Heart right ventricle (tissue), 16 donors: ENCODE results near the gene NUP133. TPM values are rescaled to one million over a fixed set of nuclear protein-coding genes. Genes with fewer than 3 reads are reported as not detected.
A peak's percentile ranks its signal among the peaks of the same experiment; 100 is the strongest.

Experiments
- ATAC-seq, 8 donors: fragments of 200-7000 bp; cut with Tn5 transposase; one replicate each; pipeline ENCODE4 v1.9.1; 2020; ENCODE audit warnings: mild to moderate bottlenecking in 8 of 8, moderate library complexity in 8 of 8, moderate number of reproducible peaks in 1 of 8
- DNase-seq, 2 donors: peaks; one replicate each; pipeline ENCODE4 v3.0.0-alpha.2; 2020
- H3K27ac ChIP-seq, 10 donors: fragments of 200-600 bp; sonication (generic) in 2 of 10; one replicate each; pipeline versions ENCODE4 v1.5.0 to v1.8.0; 2020 to 2022; ENCODE audit warnings: mild to moderate bottlenecking in 3 of 10
- H3K27me3 ChIP-seq, 7 donors: fragments of 200-600 bp; one replicate each; pipeline ENCODE4 v1.8.0; 2021 to 2022; ENCODE audit warnings: mild to moderate bottlenecking in 2 of 7
- H3K36me3 ChIP-seq, 9 donors: fragments of 200-600 bp; sonication (generic) in 1 of 9; one replicate each; pipeline versions ENCODE4 v1.5.0 to v1.8.0; 2020 to 2022; ENCODE audit warnings: mild to moderate bottlenecking in 2 of 9
- H3K4me1 ChIP-seq, 9 donors: fragments of 200-600 bp; sonication (generic) in 1 of 9; one replicate each; pipeline versions ENCODE4 v1.5.0 to v1.8.0; 2020 to 2022; ENCODE audit warnings: mild to moderate bottlenecking in 4 of 9
- H3K4me3 ChIP-seq, 10 donors: fragments of 200-600 bp; sonication (generic) in 2 of 10; one replicate each; pipeline versions ENCODE4 v1.5.0 to v1.8.0; 2020 to 2022; ENCODE audit warnings: mild to moderate bottlenecking in 7 of 10, moderate library complexity in 2 of 10
- H3K9me3 ChIP-seq, 11 donors: fragments of 200-600 bp in 10 of 11; sonication (generic) in 2 of 11; one replicate each; pipeline versions ENCODE4 v1.5.0 to v1.8.0; 2013 to 2022; ENCODE audit warnings: mild to moderate bottlenecking in 2 of 11, control low read depth in 1 of 11, moderate library complexity in 1 of 11
- WGBS, 2 donors: extraction: QIAGEN DNeasy Blood & Tissue Kit; methylation state at CpG; one replicate each; pipeline ENCODE4 v1.1.7; 2013; ENCODE audit warnings: inconsistent platforms in 1 of 2; 5-methylcytosine and 5-hydroxymethylcytosine counted together
- intact Hi-C, 10 donors: fragments of 100-400 bp; cut with DNase I; formaldehyde crosslinking; loops; one replicate each; pipeline versions ENCODE4 v1.11.1 to v1.14.2; 2022
- polyA plus RNA-seq, 2 donors: library from polyadenylated mRNA; stranded (reverse); fragments of 200-250 nt; gene quantifications; one replicate each; pipeline ENCODE4 v1.2.3, GENCODE V29; 2013
- total RNA-seq, 10 donors: library from RNA; stranded (reverse); fragmentation: NEBNext Ultra II Directional in 3 of 10; extraction: Animal tissue kit (Norgen Biotek cat#: 25700) in 3 of 10; gene quantifications; one replicate each; pipeline versions ENCODE4 v1.2.1 to v1.2.4, GENCODE V29; 2021 to 2023
- TF ChIP-seq, protein P1 (sequence below), 9 donors: fragments of 200-600 bp; sonication (generic) in 2 of 9; IDR thresholded peaks; one replicate each; pipeline versions ENCODE4 v1.5.0 to v1.8.0; 2021 to 2022; ENCODE audit warnings: antibody characterized with exemption in 9 of 9, mild to moderate bottlenecking in 5 of 9, moderate library complexity in 1 of 9
- donor health status: Arrhythmogenic right ventricular cardiomyopathy.
- donor health status: ischemic (EF 13 %, LVEDD 7.1; RV severe dilation, severe dysfunction).
- donor health status: healthy with polysubstance abuse.
- donor health status: DM: no; HTN: yes; CAD: no.
- donor health status: DM: no; HTN: no; CAD: no.
- donor health status: ischemic (EF 25% LVEDD 6.9; RV normal size, moderate dysfunction).
- donor health status: ischemic (EF 25% LVEDD 5.7; RV mildly dilated, moderate dysfunction).
- donor health status: healthy.
- donor health status: DM: yes; HTN: yes; CAD: no.
- donor health status: Ischemic cardiomyopathy.
- donor health status: ischemic (EF 35%, LVEDD 5.7; RV mildly dilated, moderate dysfunction).
- donor health status: nonischemic (EF 11% LVEDD 7.7; RV severe dilation, severe dysfunction).
- donor health status: DM: yes; HTN: yes; CAD: no.
- donor health status: PGD.
- donor health status: ischemic (EF 29% LVEDD 5.4; RV normal size, mild dysfunction).
- donor health status: nonischemic (EF 23%, LVEDD 6.1; RV moderate dilation, normal function).

NUP133 gene
- total and polyA plus RNA-seq, 12 donors, result 9.3 to 36.3 (median 31.3) TPM

DNA sequence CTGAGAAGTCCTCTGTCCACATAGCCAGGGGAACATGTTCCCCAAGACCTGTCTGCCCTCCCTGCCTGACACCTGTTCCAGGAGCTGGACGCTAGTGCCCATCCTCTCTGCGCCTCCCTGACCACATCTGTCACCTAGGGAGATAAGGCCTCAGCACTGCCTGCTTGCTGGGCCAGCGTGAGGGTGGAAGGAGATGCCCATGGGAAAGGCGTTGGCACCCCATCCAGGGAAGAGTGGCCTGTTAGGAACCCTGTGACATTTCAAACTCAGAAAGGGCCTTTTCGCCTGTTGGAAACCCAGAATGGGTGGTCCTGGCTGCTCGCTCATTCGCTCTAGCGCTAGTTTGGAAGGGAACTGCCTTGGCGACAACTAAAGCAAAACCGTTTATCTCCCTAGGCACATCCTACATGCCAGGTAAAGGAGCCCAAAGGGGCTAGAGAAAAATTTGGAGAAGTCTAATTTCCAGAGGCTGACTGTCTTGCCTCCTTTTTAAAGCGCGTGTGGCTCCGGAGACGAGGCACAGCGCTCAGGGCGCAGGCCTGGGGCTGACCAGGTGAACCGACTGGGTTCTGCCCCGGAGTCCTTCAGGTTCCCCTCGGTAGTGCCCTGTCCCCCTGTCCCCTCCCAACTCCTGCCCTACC, 74.7 kb downstream of the NUP133 start:
- WGBS, 2 donors, result 9 to 11% methylated on average over 19 of the region's 19 CpGs
- H3K36me3 ChIP-seq, result peaks cover 0 to 21% (median 0%) of the 10 kb centered on the region in 9 donors
- ATAC-seq (peak in 4 of 8 donors; percentile 0 to 12 (median 4)), DNase-seq (no peak)
- peaks cover 15 to 75% (median 64%) of the 10 kb centered on the region in 7 donors for H3K27me3 ChIP-seq
- TF ChIP-seq, protein P1, sequence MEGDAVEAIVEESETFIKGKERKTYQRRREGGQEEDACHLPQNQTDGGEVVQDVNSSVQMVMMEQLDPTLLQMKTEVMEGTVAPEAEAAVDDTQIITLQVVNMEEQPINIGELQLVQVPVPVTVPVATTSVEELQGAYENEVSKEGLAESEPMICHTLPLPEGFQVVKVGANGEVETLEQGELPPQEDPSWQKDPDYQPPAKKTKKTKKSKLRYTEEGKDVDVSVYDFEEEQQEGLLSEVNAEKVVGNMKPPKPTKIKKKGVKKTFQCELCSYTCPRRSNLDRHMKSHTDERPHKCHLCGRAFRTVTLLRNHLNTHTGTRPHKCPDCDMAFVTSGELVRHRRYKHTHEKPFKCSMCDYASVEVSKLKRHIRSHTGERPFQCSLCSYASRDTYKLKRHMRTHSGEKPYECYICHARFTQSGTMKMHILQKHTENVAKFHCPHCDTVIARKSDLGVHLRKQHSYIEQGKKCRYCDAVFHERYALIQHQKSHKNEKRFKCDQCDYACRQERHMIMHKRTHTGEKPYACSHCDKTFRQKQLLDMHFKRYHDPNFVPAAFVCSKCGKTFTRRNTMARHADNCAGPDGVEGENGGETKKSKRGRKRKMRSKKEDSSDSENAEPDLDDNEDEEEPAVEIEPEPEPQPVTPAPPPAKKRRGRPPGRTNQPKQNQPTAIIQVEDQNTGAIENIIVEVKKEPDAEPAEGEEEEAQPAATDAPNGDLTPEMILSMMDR (IDR thresholded peaks at IDR 0.05), result no peak
- peak overlapping the region; percentile 4 to 65 (median 50) for H3K4me3 ChIP-seq
- H3K9me3 ChIP-seq, result no peaks in the 10 kb centered on the region
- peak overlapping the region in 8 of 10 donors; percentile 37 to 99 (median 86) for H3K27ac ChIP-seq
- peaks cover 0 to 39% (median 28%) of the 10 kb centered on the region in 9 donors for H3K4me1 ChIP-seq
- intact Hi-C loops, result loop anchor here in 1 of 10 donors (10.0 kb wide), 1 partner anchor 139 kb away; no protein-coding TSS in a partner anchor

DNA sequence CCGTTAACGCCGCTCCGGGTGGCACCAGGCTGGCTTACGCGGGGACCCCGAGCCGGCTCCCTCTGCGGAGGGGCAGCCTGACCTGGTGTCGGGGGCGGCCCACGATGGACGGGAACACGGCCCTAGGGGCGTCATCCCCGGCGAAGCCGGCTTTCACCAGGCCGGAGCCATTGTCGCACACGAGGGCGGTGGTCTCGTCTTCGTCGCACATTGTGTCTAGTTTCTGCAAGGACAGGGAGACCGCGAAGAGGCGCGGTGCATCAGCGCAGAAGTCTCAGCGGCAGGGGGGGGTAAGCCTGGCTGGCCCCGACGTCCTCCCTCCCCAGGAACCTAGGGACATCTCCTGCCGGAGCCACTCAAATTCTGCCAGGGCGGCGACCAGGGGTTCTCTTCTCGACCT, 75.2 kb downstream of the NUP133 start:
- H3K4me1 ChIP-seq, result peaks cover 0 to 39% (median 28%) of the 10 kb centered on the region in 9 donors
- TF ChIP-seq, protein P1 (IDR thresholded peaks at IDR 0.05), result no peak
- H3K27ac ChIP-seq, result peak overlapping the region in 7 of 10 donors; percentile 37 to 99 (median 90)
- H3K4me3 ChIP-seq, result peak overlapping the region; percentile 4 to 65 (median 50)
- intact Hi-C loops, result loop anchor here in 1 of 10 donors (10.0 kb wide), 1 partner anchor 138 kb away; no protein-coding TSS in a partner anchor
- WGBS, 2 donors, result 8 to 9% methylated on average over 37 of the region's 37 CpGs
- no peaks in the 10 kb centered on the region for H3K9me3 ChIP-seq
- DNase-seq, result no peak
- H3K27me3 ChIP-seq, result peaks cover 15 to 81% (median 64%) of the 10 kb centered on the region in 7 donors
- peaks cover 0 to 21% (median 0%) of the 10 kb centered on the region in 9 donors for H3K36me3 ChIP-seq
- ATAC-seq, result peak in 1 of 8 donors; percentile 0

DNA sequence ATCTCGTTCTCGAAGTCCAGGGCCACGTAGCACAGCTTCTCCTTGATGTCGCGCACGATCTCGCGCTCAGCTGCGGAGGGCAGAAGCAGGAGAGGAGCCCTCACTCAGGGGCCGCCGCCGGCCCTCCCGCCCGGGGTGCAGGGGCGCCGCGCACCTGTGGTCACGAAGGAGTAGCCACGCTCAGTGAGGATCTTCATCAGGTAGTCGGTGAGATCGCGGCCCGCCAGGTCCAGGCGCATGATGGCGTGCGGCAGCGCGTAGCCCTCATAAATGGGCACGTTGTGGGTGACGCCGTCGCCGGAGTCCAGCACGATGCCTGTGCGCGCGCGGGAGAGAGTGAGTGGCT, 76.1 kb downstream of the NUP133 start:
- Histone ChIP-seq H3K4me3 (peak overlapping the region in 9 of 10 donors; percentile 20 to 65 (median 55)), H3K27ac (peak overlapping the region in 6 of 10 donors; percentile 3 to 99 (median 91)), H3K9me3 (no peaks in the 10 kb centered on the region), H3K4me1 (peaks cover 0 to 39% (median 28%) of the 10 kb centered on the region in 9 donors), H3K27me3 (peaks cover 15 to 89% (median 72%) of the 10 kb centered on the region in 7 donors), H3K36me3 (peaks cover 0 to 21% (median 0%) of the 10 kb centered on the region in 9 donors)
- no peak for ATAC-seq
- no peak for DNase-seq
- intact Hi-C loops, result loop anchor here in 1 of 10 donors (10.0 kb wide), 1 partner anchor 137 kb away; no protein-coding TSS in a partner anchor
- WGBS, 2 donors, result 2 to 5% methylated on average over 38 of the region's 38 CpGs
- TF ChIP-seq, protein P1 (IDR thresholded peaks at IDR 0.05), result no peak

DNA sequence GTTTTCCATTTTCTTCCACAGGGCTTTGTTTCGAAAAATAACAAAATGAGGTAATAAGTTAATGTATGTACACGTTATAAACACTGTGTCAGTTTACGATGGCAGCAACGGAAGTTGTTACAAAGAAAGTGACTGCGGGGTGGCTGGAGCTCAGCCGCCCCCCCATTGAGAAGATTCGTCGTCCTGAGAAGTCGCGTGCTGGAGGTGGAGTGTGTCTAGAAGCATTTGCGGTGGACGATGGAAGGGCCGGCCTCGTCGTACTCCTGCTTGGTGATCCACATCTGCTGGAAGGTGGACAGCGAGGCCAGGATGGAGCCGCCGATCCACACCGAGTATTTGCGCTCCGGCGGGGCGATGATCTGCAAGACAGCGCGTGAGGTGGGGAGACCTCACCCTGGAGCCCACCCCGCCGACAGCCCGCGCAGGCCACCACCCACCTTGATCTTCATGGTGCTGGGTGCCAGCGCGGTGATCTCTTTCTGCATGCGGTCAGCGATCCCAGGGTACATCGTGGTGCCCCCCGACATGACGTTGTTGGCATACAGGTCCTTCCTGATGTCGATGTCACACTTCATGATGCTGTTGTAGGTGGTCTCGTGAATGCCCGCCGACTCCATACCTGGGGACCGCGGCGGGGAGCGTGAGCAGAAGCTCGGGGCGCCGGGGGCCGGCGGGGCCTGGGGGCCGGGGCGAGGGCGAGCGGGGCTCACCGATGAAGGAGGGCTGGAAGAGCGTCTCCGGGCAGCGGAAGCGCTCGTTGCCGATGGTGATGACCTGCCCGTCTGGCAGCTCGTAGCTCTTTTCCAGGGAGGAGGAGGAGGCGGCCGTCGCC, 76.6 kb downstream of the NUP133 start:
- DNase-seq, result no peak
- intact Hi-C loops, result loop anchor here in 2 of 10 donors (2.0 to 10.0 kb wide), 2 partner anchors 21 to 137 kb away; no protein-coding TSS in a partner anchor
- Histone ChIP-seq H3K27me3 (peaks cover 15 to 95% (median 76%) of the 10 kb centered on the region in 7 donors), H3K4me3 (peak overlapping the region in 9 of 10 donors; percentile 20 to 65 (median 55)), H3K27ac (peak overlapping the region in 6 of 10 donors; percentile 3 to 99 (median 91)), H3K36me3 (peaks cover 0 to 21% (median 0%) of the 10 kb centered on the region in 9 donors), H3K9me3 (no peaks in the 10 kb centered on the region), H3K4me1 (peaks cover 0 to 37% (median 28%) of the 10 kb centered on the region in 9 donors)
- ATAC-seq, result no peak
- TF ChIP-seq, protein P1 (IDR thresholded peaks at IDR 0.05), result no peak
- 5 to 7% methylated on average over 64 to 65 of the region's 65 CpGs for WGBS, 2 donors
